Activated effector memory CD4-positive, alpha-beta T cell treated with anti-CD3 and anti-CD28 coated beads, Interleukin-2, amount 50 U/mL, for 16 hours (primary cell): Measurements from ENCODE around the gene CDKN3.

Experiments used
- DNase-seq: peaks from one replicate; pipeline ENCODE4 v3.0.0-alpha.2; 2020

CDKN3 gene, protein sequence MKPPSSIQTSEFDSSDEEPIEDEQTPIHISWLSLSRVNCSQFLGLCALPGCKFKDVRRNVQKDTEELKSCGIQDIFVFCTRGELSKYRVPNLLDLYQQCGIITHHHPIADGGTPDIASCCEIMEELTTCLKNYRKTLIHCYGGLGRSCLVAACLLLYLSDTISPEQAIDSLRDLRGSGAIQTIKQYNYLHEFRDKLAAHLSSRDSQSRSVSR

GRCh38 chr14:54396493-54397335, at the start of gene CDKN3:
Gene CDKN3, plus strand, starts transcription at chr14:54397007. Its CDS starts 62 bp downstream, at chr14:54397069.
- DNase-seq: peak; percentile 99

DNA sequence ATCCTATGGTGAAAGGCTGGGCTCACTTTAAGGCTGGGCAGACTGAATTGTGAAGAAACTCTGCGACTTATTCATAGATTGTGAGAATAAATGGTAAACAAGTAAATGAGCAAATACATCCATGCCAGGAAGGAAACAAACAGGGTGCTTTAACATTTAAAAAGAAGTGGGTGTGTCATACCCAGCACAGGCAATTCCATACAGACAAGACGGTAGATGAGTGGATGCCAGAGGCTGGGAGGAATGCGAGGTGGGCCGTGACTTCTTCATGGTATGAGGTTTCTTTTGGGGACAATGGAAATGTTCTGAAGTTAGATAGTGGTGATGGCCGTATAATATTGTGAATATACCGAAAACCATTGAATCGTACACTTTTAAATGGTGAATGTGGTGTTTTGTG, 49.8 kb upstream of the CDKN3 start:
- DNase-seq: no peak

DNA sequence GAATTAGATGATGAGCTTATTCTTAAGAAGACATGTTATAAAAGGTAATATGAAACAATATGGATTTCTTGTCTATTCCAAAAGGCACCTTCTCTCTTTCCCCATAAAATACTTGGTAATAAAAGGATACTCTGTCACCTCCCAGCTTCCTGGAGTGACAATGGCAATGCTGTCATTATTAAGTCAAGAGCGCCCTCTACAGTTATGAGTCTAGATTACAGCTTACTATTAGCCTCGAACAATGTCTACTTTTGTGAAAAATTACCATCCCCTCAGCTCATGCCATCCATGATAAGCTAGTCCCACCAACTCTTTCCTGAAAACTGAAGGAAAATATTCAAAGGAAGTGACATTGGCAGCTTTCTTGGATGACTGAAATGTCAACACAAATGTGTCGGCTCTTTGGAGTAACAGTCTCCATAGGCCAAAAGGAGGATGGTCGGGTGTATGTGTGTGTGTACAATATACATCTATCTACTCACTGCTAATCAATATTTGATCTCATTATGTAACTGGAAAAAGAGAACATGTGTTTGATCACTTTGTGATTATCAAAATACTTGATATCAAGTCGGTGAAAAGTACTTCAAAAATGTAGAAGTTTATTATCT, 48.7 kb upstream of the CDKN3 start:
- no peak for DNase-seq

GRCh38 chr14:54348923-54349620, 47.7 kb upstream of the CDKN3 start:
- no peak for DNase-seq

DNA sequence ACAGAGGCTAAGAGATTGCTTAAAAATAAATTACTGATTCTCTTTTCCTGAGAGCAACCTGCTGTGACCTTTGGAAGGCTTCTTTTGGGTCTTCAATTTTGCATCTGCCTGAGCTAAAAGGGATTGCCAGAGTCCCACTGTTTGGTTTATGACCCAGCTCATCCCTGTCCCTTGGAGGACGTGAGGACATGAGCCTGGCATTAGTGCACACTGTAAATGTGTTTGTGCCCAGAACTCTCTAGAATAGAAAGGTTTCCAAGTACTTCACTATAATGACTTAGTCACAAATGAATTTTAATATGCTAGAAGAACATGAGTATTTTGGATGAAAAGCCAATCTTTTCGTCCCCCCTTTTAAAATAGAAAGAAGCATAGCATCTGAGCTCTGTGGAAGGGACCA, 47.1 kb upstream of the CDKN3 start:
- DNase-seq: no peak

- DNase-seq: no peak
These were observed 46.6 kb upstream of the CDKN3 start for GRCh38 chr14:54350203-54350602.

GRCh38 chr14:54353266-54353665, 43.5 kb upstream of the CDKN3 start:
- no peak for DNase-seq

GRCh38 chr14:54353694-54354093, 43.1 kb upstream of the CDKN3 start:
- no peak for DNase-seq

- no peak for DNase-seq
These were observed 42.7 kb upstream of the CDKN3 start for GRCh38 chr14:54354096-54354495.

DNA sequence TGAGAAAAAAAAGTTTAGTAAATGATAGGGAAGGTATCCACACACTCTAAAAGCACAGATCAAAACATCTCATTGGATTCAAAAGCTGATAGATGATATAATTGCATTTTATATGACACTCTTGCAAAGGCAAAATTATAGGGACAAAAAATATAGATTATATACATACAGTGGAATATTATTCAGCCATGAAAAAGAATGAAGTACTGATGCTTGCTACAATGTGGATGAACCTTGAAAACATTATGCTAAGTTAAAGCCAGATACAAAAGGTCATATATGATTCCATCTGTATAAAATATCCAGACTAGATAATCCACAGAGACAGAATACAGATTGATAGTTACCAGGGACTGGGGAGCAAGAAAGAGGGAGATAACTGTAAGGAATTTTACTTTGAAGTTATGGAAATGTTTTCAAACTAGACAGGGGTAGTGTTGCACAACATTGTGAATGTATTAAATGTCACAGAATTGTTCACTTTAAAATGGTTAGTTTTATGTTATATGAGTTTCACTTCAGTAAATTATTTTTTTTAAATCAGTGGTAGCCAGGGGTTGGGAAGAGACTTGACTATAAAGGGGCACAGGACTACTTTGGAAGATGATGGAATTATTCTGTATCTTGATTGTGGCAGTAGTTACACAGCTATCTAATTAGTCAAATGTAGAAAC, 41.7 kb upstream of the CDKN3 start:
- DNase-seq: no peak

GRCh38 chr14:54355698-54356097, 41.1 kb upstream of the CDKN3 start:
- DNase-seq: no peak

DNA sequence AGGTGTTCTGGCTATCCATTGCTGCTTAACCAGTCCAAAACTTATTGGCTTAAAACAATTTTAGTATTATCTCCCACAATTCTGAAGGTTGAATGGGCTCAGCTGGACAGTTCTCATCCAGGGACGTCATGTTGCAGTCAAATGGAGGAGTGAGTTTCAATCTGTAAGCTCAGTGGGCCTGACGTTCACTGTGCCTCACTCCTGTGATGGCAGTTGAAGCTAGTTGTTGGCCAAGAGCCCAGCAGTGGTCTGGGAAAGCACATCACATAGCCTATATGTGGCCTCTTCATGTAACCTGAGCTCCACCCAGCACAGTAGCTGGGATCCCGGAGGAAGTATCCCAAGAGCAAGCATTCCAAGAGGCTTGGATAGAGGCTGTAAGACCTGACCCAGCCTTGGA, 40.6 kb upstream of the CDKN3 start:
- no peak for DNase-seq

GRCh38 chr14:54360667-54361066, 36.1 kb upstream of the CDKN3 start:
- no peak for DNase-seq

DNA sequence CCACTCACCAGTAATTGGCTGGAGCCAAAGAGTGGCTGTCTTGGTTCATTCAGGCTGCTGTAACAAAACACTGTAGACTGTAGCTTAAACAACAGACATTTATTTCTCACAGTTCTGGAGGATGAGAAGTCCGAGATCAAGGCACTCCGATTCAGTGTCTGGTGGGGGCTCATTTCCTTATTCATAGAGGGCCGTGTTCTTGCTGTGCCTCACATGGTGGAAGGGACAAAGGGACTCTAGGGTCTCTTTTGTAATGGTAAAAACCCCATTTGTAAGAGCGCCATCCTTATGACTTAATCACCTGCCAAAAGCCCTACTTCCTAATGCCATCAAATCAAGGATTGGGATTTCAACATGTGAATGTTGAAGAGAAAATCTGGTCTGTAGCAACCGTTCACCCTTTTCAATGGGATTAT, 34.7 kb upstream of the CDKN3 start:
- no peak for DNase-seq

- no peak for DNase-seq
These were observed 33.9 kb upstream of the CDKN3 start for GRCh38 chr14:54362759-54363437.

GRCh38 chr14:54364555-54365415, 32.0 kb upstream of the CDKN3 start:
- no peak for DNase-seq

- peak; percentile 66 for DNase-seq
These were observed 29.8 kb upstream of the CDKN3 start for GRCh38 chr14:54366736-54367735.

- DNase-seq: no peak
These were observed 28.5 kb upstream of the CDKN3 start for GRCh38 chr14:54368291-54368690.

GRCh38 chr14:54369343-54369742, 27.5 kb upstream of the CDKN3 start:
- no peak for DNase-seq
